Measurements from ENCODE around the gene GINM1.

Gene GINM1

GRCh38 chr6:149565527-149566409 is at the start of gene GINM1:
Gene GINM1, plus strand, starts transcription at chr6:149566375. Its CDS starts 40 bp downstream, at chr6:149566415.
- in situ Hi-C loops (cut with MboI; ENCODE audit: low sequenced_read_pairs) = no loop called here

- in situ Hi-C loops (cut with MboI; ENCODE audit: low sequenced_read_pairs) = no loop called here
These were observed 36.5 kb upstream of the GINM1 start for GRCh38 chr6:149529650-149530049.

GRCh38 chr6:149534742-149535141 is 31.4 kb upstream of the GINM1 start:
- in situ Hi-C loops (cut with MboI; ENCODE audit: low sequenced_read_pairs) = no loop called here

GRCh38 chr6:149541139-149541538 is 25.0 kb upstream of the GINM1 start:
- in situ Hi-C loops (cut with MboI; ENCODE audit: low sequenced_read_pairs) = no loop called here

GRCh38 chr6:149544646-149545257 is 21.4 kb upstream of the GINM1 start:
- in situ Hi-C loops (cut with MboI; ENCODE audit: low sequenced_read_pairs) = no loop called here

GRCh38 chr6:149545258-149545753 is 20.9 kb upstream of the GINM1 start:
- in situ Hi-C loops (cut with MboI; ENCODE audit: low sequenced_read_pairs) = no loop called here

GRCh38 chr6:149545754-149546471 is 20.3 kb upstream of the GINM1 start, which contains the start of gene PPIL4:
Gene PPIL4, minus strand, starts transcription at chr6:149546043. Its CDS starts 38 bp downstream, at chr6:149546005.
- in situ Hi-C loops (cut with MboI; ENCODE audit: low sequenced_read_pairs) = no loop called here

- in situ Hi-C loops (cut with MboI; ENCODE audit: low sequenced_read_pairs) = no loop called here
These were observed 14.3 kb upstream of the GINM1 start for GRCh38 chr6:149551920-149552319.

- in situ Hi-C loops (cut with MboI; ENCODE audit: low sequenced_read_pairs) = no loop called here
These were observed 8.1 kb upstream of the GINM1 start for GRCh38 chr6:149558029-149558428.

GRCh38 chr6:149559389-149559788 is 6.8 kb upstream of the GINM1 start:
- in situ Hi-C loops (cut with MboI; ENCODE audit: low sequenced_read_pairs) = no loop called here

GRCh38 chr6:149560736-149561135 is 5.4 kb upstream of the GINM1 start:
- in situ Hi-C loops (cut with MboI; ENCODE audit: low sequenced_read_pairs) = no loop called here

- in situ Hi-C loops (cut with MboI; ENCODE audit: low sequenced_read_pairs) = no loop called here
These were observed 2.8 kb upstream of the GINM1 start for GRCh38 chr6:149563203-149563927.

- in situ Hi-C loops (cut with MboI; ENCODE audit: low sequenced_read_pairs) = no loop called here
These were observed 2.2 kb upstream of the GINM1 start for GRCh38 chr6:149563928-149564325.

- in situ Hi-C loops (cut with MboI; ENCODE audit: low sequenced_read_pairs) = no loop called here
These were observed 427 bp downstream of the GINM1 start for GRCh38 chr6:149566410-149567193.

GRCh38 chr6:149567194-149567586 is 1.0 kb downstream of the GINM1 start:
- in situ Hi-C loops (cut with MboI; ENCODE audit: low sequenced_read_pairs) = no loop called here

GRCh38 chr6:149567945-149568585 is 1.9 kb downstream of the GINM1 start:
- in situ Hi-C loops (cut with MboI; ENCODE audit: low sequenced_read_pairs) = no loop called here

GRCh38 chr6:149580880-149581279 is 14.7 kb downstream of the GINM1 start:
- in situ Hi-C loops (cut with MboI; ENCODE audit: low sequenced_read_pairs) = no loop called here

- in situ Hi-C loops (cut with MboI; ENCODE audit: low sequenced_read_pairs) = no loop called here
These were observed 15.2 kb downstream of the GINM1 start for GRCh38 chr6:149581349-149581748.

GRCh38 chr6:149586149-149586548 is 20.0 kb downstream of the GINM1 start:
- in situ Hi-C loops (cut with MboI; ENCODE audit: low sequenced_read_pairs) = no loop called here
